Heart left ventricle (tissue), 16 donors: ENCODE measurements around the gene MYH7B. TPM values are rescaled to one million over a fixed set of nuclear protein-coding genes. Genes with fewer than 3 reads are reported as not detected.

Experiments used
- ATAC-seq, 4 donors: fragments of 200-7000 bp; cut with Tn5 transposase; one replicate each; pipeline ENCODE4 v1.9.1; 2020 to 2022; ENCODE audit warnings: moderate library complexity in 4 of 4, mild to moderate bottlenecking in 3 of 4, moderate number of reproducible peaks in 1 of 4
- DNase-seq, 5 donors: peaks; one replicate each; pipeline ENCODE4 v3.0.0-alpha.2; 2020
- H3K27ac ChIP-seq, 12 donors: fragments of 200-600 bp; sonication (generic) in 4 of 12; one replicate each; pipeline versions ENCODE4 v1.5.0 to v1.8.0; 2016 to 2022; ENCODE audit warnings: mild to moderate bottlenecking in 2 of 12
- H3K27me3 ChIP-seq, 9 donors: fragments of 200-600 bp; sonication (generic) in 2 of 9; one replicate each; pipeline versions ENCODE4 v1.5.1 to v1.8.0; 2016 to 2022; ENCODE audit warnings: mild to moderate bottlenecking in 3 of 9
- H3K36me3 ChIP-seq, 9 donors: fragments of 200-600 bp; sonication (generic) in 2 of 9; one replicate each; pipeline versions ENCODE4 v1.5.0 to v1.8.0; 2018 to 2022; ENCODE audit warnings: mild to moderate bottlenecking in 2 of 9
- H3K4me1 ChIP-seq, 12 donors: fragments of 200-600 bp; sonication (generic) in 4 of 12; one replicate each; pipeline versions ENCODE4 v1.5.0 to v1.8.0; 2016 to 2022; ENCODE audit warnings: mild to moderate bottlenecking in 3 of 12
- H3K4me3 ChIP-seq, 12 donors: fragments of 200-600 bp; sonication (generic) in 4 of 12; one replicate each; pipeline versions ENCODE4 v1.5.0 to v1.8.0; 2017 to 2022; ENCODE audit warnings: mild to moderate bottlenecking in 9 of 12, moderate library complexity in 4 of 12
- H3K9me3 ChIP-seq, 12 donors: fragments of 200-600 bp; sonication (generic) in 4 of 12; one replicate each; pipeline versions ENCODE4 v1.5.0 to v1.8.0; 2016 to 2022; ENCODE audit warnings: mild to moderate bottlenecking in 1 of 12
- POLR2A ChIP-seq, 2 donors: fragments of 450-650 bp; IDR thresholded peaks; one replicate each; pipeline ENCODE4 v1.6.1; 2017; ENCODE audit warnings: antibody characterized with exemption in 2 of 2, mild to moderate bottlenecking in 2 of 2, moderate library complexity in 2 of 2
- WGBS, 4 donors: extraction: QIAGEN DNeasy Blood & Tissue Kit in 2 of 4; methylation state at CpG; one replicate each; pipeline versions ENCODE4 v1.1.5 to v1.1.7; 2013 to 2018; 5-methylcytosine and 5-hydroxymethylcytosine counted together
- intact Hi-C, 10 donors: fragments of 100-400 bp; cut with DNase I; formaldehyde crosslinking; loops; one replicate each; pipeline versions ENCODE4 v1.11.1 to v1.14.2; 2022
- polyA plus RNA-seq, 2 donors: library from polyadenylated mRNA; stranded (reverse); fragments of 200-250 nt; gene quantifications; one replicate each; pipeline ENCODE4 v1.2.3, GENCODE V29; 2013
- total RNA-seq, 9 donors: library from RNA; depleted of rRNA in 2 of 9; stranded (reverse); fragments of >200 nt in 2 of 9; fragmentation: NEBNext Ultra II Directional in 3 of 9; extraction: Animal tissue kit (Norgen Biotek cat#: 25700) in 3 of 9; gene quantifications; one replicate each; pipeline versions ENCODE4 v1.1.0 to v1.2.4, GENCODE V29; 2016 to 2023
- TF ChIP-seq, protein P1 (sequence below), 12 donors: fragments of 200-600 bp; sonication (generic) in 4 of 12; IDR thresholded peaks; one replicate each; pipeline versions ENCODE4 v1.5.0 to v1.8.0; 2018 to 2022; ENCODE audit warnings: antibody characterized with exemption in 12 of 12, mild to moderate bottlenecking in 5 of 12
- donor health status: ischemic (EF 13 %, LVEDD 7.1; RV severe dilation, severe dysfunction).
- donor health status: healthy with polysubstance abuse.
- donor health status: DM: no; HTN: yes; CAD: no.
- donor health status: DM: no; HTN: no; CAD: no.
- donor health status: ischemic (EF 25% LVEDD 6.9; RV normal size, moderate dysfunction).
- donor health status: ischemic (EF 25% LVEDD 5.7; RV mildly dilated, moderate dysfunction).
- donor health status: healthy.
- donor health status: DM: yes; HTN: yes; CAD: no.
- donor health status: ischemic (EF 35%, LVEDD 5.7; RV mildly dilated, moderate dysfunction).
- donor health status: nonischemic (EF 11% LVEDD 7.7; RV severe dilation, severe dysfunction).
- donor health status: DM: yes; HTN: yes; CAD: no.
- donor health status: PGD.
- donor health status: ischemic (EF 29% LVEDD 5.4; RV normal size, mild dysfunction).
- donor health status: nonischemic (EF 23%, LVEDD 6.1; RV moderate dilation, normal function).

MYH7B gene
- total and polyA plus RNA-seq, 11 donors = 12.8 to 448 (median 144) TPM

DNA sequence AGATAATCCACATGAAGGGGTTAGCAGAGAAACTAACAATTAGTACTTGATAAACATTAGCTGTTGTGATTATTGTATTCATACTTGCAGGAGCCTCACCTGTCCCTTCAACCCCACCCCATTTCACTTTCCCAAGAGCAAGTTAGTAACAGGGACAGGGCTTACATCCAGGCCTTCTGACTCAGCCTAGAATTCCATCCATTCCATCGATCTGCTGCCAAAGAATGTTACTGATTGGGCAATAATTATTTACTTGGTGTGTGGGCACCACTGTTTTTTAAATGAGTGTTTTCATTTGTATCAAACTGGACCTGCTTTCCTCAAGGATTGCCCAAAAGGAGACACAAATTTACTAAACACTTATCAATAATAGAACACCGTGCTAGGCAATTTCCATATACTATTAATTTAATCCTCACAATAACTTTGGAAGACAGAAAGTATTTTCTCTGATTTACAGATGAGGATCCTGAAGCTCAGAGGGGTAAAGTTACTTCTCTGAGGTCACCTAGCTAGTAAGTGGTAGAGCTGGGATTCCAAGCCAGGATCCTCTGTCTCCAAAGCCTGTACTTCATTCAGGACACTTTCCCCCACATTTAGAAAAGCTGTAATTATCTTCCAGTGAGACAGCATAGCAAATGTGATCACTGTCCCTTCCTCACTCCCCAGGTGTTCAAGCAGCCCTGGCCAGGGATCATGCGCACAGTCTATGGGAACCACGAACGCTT, 32.9 kb upstream of the MYH7B start:
- Histone ChIP-seq H3K9me3 (peaks cover 0 to 3% (median 0%) of the 10 kb centered on the region in 12 donors), H3K27me3 (no peaks in the 10 kb centered on the region), H3K4me3 (no peak overlapping the region), H3K4me1 (peaks cover 0 to 25% (median 7%) of the 10 kb centered on the region in 12 donors), H3K36me3 (peaks cover 0 to 83% (median 69%) of the 10 kb centered on the region in 9 donors), H3K27ac (peak overlapping the region in 11 of 12 donors; percentile 8 to 77 (median 58))
- 84 to 88% (median 86%) methylated on average over 5 of the region's 5 CpGs for WGBS, 4 donors
- peak; percentile 56 to 86 (median 68) for ATAC-seq
- no peak for TF ChIP-seq POLR2A (IDR thresholded peaks at IDR 0.05)
- TF ChIP-seq, protein P1, sequence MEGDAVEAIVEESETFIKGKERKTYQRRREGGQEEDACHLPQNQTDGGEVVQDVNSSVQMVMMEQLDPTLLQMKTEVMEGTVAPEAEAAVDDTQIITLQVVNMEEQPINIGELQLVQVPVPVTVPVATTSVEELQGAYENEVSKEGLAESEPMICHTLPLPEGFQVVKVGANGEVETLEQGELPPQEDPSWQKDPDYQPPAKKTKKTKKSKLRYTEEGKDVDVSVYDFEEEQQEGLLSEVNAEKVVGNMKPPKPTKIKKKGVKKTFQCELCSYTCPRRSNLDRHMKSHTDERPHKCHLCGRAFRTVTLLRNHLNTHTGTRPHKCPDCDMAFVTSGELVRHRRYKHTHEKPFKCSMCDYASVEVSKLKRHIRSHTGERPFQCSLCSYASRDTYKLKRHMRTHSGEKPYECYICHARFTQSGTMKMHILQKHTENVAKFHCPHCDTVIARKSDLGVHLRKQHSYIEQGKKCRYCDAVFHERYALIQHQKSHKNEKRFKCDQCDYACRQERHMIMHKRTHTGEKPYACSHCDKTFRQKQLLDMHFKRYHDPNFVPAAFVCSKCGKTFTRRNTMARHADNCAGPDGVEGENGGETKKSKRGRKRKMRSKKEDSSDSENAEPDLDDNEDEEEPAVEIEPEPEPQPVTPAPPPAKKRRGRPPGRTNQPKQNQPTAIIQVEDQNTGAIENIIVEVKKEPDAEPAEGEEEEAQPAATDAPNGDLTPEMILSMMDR (IDR thresholded peaks at IDR 0.05) = no peak
- intact Hi-C loops = no loop called here
- DNase-seq = peak in 1 of 5 donors; percentile 38

DNA sequence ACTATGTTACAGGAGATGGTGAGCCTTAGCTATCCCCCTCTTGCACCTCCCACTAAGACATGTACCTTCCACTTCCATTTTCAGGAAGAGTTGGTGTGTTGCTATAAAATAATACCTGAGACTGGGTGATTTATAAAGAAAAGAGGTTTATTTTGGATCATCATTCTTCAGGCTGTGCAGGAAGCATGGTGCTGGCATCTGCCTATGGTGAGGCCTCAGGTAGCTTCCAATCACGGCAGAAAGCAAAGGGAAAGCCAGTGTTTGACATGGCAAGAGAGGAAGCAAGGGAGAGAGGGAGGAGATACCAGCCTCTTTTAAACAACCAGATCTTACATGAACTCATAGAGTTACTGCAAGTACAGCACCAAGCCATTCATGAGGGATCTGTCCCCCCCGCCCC, 32.3 kb upstream of the MYH7B start:
- ATAC-seq (no peak), DNase-seq (no peak)
- peaks cover 0 to 88% (median 75%) of the 10 kb centered on the region in 9 donors for H3K36me3 ChIP-seq
- H3K27me3 ChIP-seq = no peaks in the 10 kb centered on the region
- peak overlapping the region in 8 of 12 donors; percentile 46 to 77 (median 60) for H3K27ac ChIP-seq
- TF ChIP-seq POLR2A (IDR thresholded peaks at IDR 0.05) = no peak
- TF ChIP-seq, protein P1 (IDR thresholded peaks at IDR 0.05) = no peak
- peaks cover 0 to 25% (median 7%) of the 10 kb centered on the region in 12 donors for H3K4me1 ChIP-seq
- 91 to 100% (median 97%) methylated on average over 2 of the region's 2 CpGs for WGBS, 4 donors
- intact Hi-C loops = no loop called here
- H3K4me3 ChIP-seq = no peak overlapping the region
- H3K9me3 ChIP-seq = peaks cover 0 to 3% (median 0%) of the 10 kb centered on the region in 12 donors

DNA sequence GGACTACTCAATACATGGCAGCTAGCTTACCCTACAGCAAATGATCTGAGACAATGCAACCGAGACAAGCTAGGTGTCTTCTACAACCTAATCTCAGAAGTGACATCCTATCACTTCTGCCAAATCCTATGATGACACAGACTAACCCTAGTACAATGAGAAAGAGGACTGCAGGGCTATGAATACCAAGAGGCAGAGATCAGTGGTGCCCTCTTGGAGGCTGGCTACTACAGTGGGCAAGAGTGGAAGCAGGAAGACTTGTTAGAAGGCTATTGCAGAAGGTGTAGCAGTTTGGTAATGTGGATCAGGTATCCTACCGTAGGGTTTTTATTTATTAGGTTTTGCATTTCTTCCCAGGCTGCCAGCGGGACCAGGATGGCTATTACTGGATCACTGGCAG, 30.3 kb upstream of the MYH7B start:
- peaks cover 0 to 94% (median 89%) of the 10 kb centered on the region in 9 donors for H3K36me3 ChIP-seq
- TF ChIP-seq POLR2A (IDR thresholded peaks at IDR 0.05) = no peak
- TF ChIP-seq, protein P1 (IDR thresholded peaks at IDR 0.05) = no peak
- H3K27me3 ChIP-seq = no peaks in the 10 kb centered on the region
- peaks cover 0 to 25% (median 7%) of the 10 kb centered on the region in 12 donors for H3K4me1 ChIP-seq
- intact Hi-C loops = loop anchor here in 1 of 10 donors (5.0 kb wide), 1 partner anchor 43 kb away; no protein-coding TSS in a partner anchor
- H3K9me3 ChIP-seq = peaks cover 0 to 3% (median 0%) of the 10 kb centered on the region in 12 donors
- no peak overlapping the region for H3K4me3 ChIP-seq
- no peak for ATAC-seq
- WGBS, 4 donors = 76 to 84% (median 81%) methylated on average over 3 of the region's 3 CpGs
- DNase-seq = no peak
- no peak overlapping the region for H3K27ac ChIP-seq

DNA sequence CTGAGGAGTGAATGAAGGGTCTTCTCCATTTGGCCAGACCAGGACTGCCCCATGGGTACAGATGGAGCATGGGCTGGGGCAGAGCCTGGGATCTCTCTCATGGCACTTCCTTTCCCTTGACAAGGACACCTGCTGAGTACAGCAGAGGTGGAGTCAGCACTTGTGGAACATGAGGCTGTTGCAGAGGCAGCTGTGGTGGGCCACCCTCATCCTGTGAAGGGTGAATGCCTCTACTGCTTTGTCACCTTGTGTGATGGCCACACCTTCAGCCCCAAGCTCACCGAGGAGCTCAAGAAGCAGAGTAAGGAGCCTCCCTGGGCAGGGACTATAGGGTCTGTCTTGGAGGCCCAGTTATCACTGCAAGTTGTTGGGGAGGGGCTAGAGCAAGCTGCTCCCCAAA, 29.7 kb upstream of the MYH7B start:
- H3K4me3 ChIP-seq = no peak overlapping the region
- ATAC-seq (peak in 2 of 4 donors; percentile 5 to 15), DNase-seq (no peak)
- no peak for TF ChIP-seq POLR2A (IDR thresholded peaks at IDR 0.05)
- TF ChIP-seq, protein P1 (IDR thresholded peaks at IDR 0.05) = no peak
- H3K4me1 ChIP-seq = peaks cover 0 to 25% (median 7%) of the 10 kb centered on the region in 12 donors
- peak overlapping the region in 1 of 12 donors; percentile 3 for H3K27ac ChIP-seq
- H3K9me3 ChIP-seq = peaks cover 0 to 3% (median 0%) of the 10 kb centered on the region in 12 donors
- H3K27me3 ChIP-seq = no peaks in the 10 kb centered on the region
- 66 to 100% (median 75%) methylated on average over 1 of the region's 1 CpG for WGBS, 4 donors
- intact Hi-C loops = loop anchor here in 1 of 10 donors (5.0 kb wide), 1 partner anchor 44 kb away; no protein-coding TSS in a partner anchor
- H3K36me3 ChIP-seq = peaks cover 0 to 94% (median 89%) of the 10 kb centered on the region in 9 donors
